BJ (cell line): ENCODE results near the gene CD7. TPM values are rescaled to one million over a fixed set of nuclear protein-coding genes. Genes with fewer than 3 reads are reported as not detected.

Experiments
- CTCF ChIA-PET: fragments of 350-600 bp; formaldehyde crosslinking; extraction: SDS; loops from one replicate; lab custom pipeline; 2021; ENCODE audit warnings: antibody characterized with exemption, inconsistent platforms; lab: Yijun Ruan, JAX
- POLR2A ChIA-PET: fragments of 300-600 bp; sonication (Branson Sonifier 250); formaldehyde crosslinking; extraction: SDS; loops from one replicate; lab custom pipeline; 2021; ENCODE audit warnings: antibody characterized with exemption; lab: Charles Lee
- DNase-seq: peaks from one replicate; pipeline ENCODE4 v3.0.0-alpha.2; 2011; ENCODE audit warnings: low read depth
- H3K27me3 ChIP-seq: 2 replicates; pipeline ENCODE4 v1.6.0; 2011; ENCODE audit warnings: low read length; ENCODE audit not compliant: control insufficient read depth, insufficient read depth
- H3K36me3 ChIP-seq: 2 replicates; pipeline ENCODE4 v1.5.1; 2011; ENCODE audit warnings: low read length; ENCODE audit not compliant: control insufficient read depth, insufficient read depth
- H3K4me3 ChIP-seq: 2 replicates; pipeline ENCODE4 v1.5.1; 2011; ENCODE audit warnings: low read depth, mild to moderate bottlenecking, control low read depth, low read length
- polyA plus RNA-seq: library from polyadenylated mRNA; depleted of rRNA; stranded (reverse); fragments of >200 nt; gene quantifications from 2 replicates; pipeline ENCODE4 v1.2.3, GENCODE V29; 2011
- TF ChIP-seq, protein P1 (sequence below): IDR thresholded peaks from 2 replicates; pipeline ENCODE4 v1.5.1; 2011; ENCODE audit warnings: low read depth, mild to moderate bottlenecking, control low read depth, inconsistent platforms, low read length, moderate library complexity; ENCODE audit not compliant: insufficient read depth

CD7 gene
- polyA plus RNA-seq, 1 experiment = 0.22 TPM

- POLR2A ChIA-PET = no interaction called here
- TF ChIP-seq, protein P1, sequence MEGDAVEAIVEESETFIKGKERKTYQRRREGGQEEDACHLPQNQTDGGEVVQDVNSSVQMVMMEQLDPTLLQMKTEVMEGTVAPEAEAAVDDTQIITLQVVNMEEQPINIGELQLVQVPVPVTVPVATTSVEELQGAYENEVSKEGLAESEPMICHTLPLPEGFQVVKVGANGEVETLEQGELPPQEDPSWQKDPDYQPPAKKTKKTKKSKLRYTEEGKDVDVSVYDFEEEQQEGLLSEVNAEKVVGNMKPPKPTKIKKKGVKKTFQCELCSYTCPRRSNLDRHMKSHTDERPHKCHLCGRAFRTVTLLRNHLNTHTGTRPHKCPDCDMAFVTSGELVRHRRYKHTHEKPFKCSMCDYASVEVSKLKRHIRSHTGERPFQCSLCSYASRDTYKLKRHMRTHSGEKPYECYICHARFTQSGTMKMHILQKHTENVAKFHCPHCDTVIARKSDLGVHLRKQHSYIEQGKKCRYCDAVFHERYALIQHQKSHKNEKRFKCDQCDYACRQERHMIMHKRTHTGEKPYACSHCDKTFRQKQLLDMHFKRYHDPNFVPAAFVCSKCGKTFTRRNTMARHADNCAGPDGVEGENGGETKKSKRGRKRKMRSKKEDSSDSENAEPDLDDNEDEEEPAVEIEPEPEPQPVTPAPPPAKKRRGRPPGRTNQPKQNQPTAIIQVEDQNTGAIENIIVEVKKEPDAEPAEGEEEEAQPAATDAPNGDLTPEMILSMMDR = no peak
- Histone ChIP-seq H3K4me3 (no peak overlapping the region), H3K36me3 (no peaks in the 10 kb centered on the region), H3K27me3 (no peaks in the 10 kb centered on the region)
- CTCF ChIA-PET = interaction anchor here (0.7 to 2.1 kb wide), 7 partner anchors 9 to 115 kb away, joined by 3 to 8 read pairs (median 3); no protein-coding TSS in a partner anchor
- DNase-seq = no peak
These were observed 18.0 kb downstream of the CD7 start for GRCh38 chr17:82299452-82299851.

GRCh38 chr17:82298538-82299421, 18.6 kb downstream of the CD7 start:
- H3K27me3 ChIP-seq = no peaks in the 10 kb centered on the region
- ChIA-PET POLR2A (interaction anchor here (0.5 to 0.6 kb wide), 2 partner anchors 25 to 44 kb away, joined by 3 to 4 read pairs; partner anchors contain the start of gene CSNK1D), CTCF (interaction anchor here (0.9 to 2.6 kb wide), 10 partner anchors 10 to 268 kb away, joined by 3 to 8 read pairs (median 3); partner anchors contain the start of gene SECTM1)
- H3K36me3 ChIP-seq = no peaks in the 10 kb centered on the region
- no peak overlapping the region; the same call in 1 of the 2 replicates for H3K4me3 ChIP-seq
- TF ChIP-seq, protein P1 = no peak
- no peak for DNase-seq

DNA sequence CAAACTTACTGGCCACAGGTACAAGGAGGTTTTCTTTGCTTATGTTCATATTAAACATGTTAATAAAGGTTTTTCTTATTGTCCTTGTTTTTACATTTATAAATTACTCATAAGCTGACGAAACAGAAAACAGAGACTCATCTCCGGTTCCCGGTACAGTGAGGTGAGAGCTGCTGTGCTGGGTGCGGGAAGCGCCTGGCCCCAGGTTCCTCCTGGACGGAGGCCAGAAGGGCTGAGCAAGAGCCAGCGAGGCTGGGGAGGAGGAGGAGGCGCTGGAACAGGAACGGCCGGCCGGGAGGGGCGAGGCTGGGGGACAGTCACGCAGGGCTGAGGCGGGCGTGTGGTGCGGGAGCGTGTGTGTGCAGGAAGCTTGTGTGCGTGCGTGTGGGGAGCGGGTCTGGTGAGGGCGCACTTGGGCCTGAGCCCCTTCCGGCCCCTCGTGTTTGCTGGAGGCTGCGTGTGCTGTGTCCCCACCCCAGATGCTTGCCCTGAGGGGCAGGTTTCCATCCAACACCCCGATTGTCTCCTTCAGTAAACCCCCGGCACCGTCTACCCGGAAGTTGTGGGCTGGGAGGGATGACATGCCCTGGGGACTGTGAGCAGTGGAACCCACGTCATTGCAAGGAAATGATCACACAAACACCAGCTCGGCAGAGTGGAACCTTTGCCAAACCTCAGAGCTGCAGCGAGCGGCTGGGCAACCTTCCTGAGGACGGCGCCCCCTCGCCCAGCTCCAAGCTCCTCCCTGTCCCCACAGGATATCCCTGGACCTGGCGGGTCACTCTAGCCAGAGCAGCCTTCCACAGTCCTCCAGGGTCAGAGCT, 19.5 kb downstream of the CD7 start:
- H3K27me3 ChIP-seq = no peaks in the 10 kb centered on the region
- CTCF ChIA-PET = interaction anchor here (0.9 to 2.6 kb wide), 9 partner anchors 11 to 268 kb away, joined by 3 to 8 read pairs (median 3); partner anchors contain the start of gene SECTM1

GRCh38 chr17:82297280-82297713, 20.1 kb downstream of the CD7 start:
- POLR2A ChIA-PET = interaction anchor here (0.6 kb wide), 1 partner anchor 9 kb away, joined by 4 read pairs; no protein-coding TSS in a partner anchor
- CTCF ChIA-PET = interaction anchor here (0.6 to 2.6 kb wide), 5 partner anchors 25 to 267 kb away, joined by 3 to 8 read pairs (median 3); no protein-coding TSS in a partner anchor
- peak; percentile 37 for DNase-seq
- TF ChIP-seq, protein P1 = no peak
- peak overlapping the region; percentile 45 for H3K4me3 ChIP-seq
- no peaks in the 10 kb centered on the region for H3K36me3 ChIP-seq
- H3K27me3 ChIP-seq = no peaks in the 10 kb centered on the region

More for the DNA sequence above, 19.5 kb downstream of the CD7 start:
- H3K36me3 ChIP-seq = no peaks in the 10 kb centered on the region
- H3K4me3 ChIP-seq = peak overlapping the region; percentile 45
- TF ChIP-seq, protein P1 = no peak
- POLR2A ChIA-PET = interaction anchor here (0.5 to 0.6 kb wide), 2 partner anchors 24 to 43 kb away, joined by 3 to 4 read pairs; partner anchors contain the start of gene CSNK1D
- peak; percentile 71 for DNase-seq
